ENCODE results near the gene SOBP.
"Not testable (repeated sequence)": the region's sequence is repeated elsewhere in the genome, so short reads cannot be mapped to it uniquely, and the experiment has no call there.

SOBP gene

DNA sequence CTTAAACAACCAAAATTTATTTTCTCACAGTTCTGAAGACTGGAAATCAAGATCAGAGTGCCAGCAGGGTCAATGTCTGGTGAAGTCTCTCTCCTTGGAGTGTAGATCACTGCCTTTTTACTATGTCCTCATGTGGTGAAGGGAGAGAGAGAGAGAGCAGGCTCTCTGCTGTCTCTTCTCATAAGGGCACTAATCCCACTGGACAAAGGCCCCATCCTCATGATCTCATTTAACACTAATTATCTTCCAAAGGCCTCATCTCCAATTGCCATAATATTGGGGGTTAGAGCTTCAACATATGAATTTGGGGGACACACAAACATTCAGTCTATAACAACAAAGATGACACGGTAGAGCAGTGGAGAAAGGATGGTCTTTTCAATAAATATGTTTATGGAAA lies 27.4 kb downstream of the SOBP start:
- Histone ChIP-seq H2AFZ (ENCODE audit: low read depth, low read length) (no peak overlapping the region), H3K14ac (ENCODE audit: low read length in 2 of 2) (no peak overlapping the region), H4K8ac (ENCODE audit: low read length) (no peak overlapping the region), H2BK15ac (ENCODE audit: low read depth, poor library complexity, severe bottlenecking) (no peak overlapping the region), H4K91ac (ENCODE audit: low read length) (no peak overlapping the region), H2BK120ac (ENCODE audit: low read depth, low read length) (no peak overlapping the region), H3K18ac (ENCODE audit: low read depth in 1 of 2, low read length in 2 of 2) (no peak overlapping the region), H3K23ac (ENCODE audit: low read length in 2 of 2) (no peak overlapping the region), H3K36me3 (ENCODE audit: control insufficient read depth in 1 of 2, insufficient read depth in 2 of 2, low read depth in 1 of 2, low read length in 2 of 2) (peaks cover 0 to 51% of the 10 kb centered on the region in 2 experiments), H3K27me3 (ENCODE audit: control insufficient read depth in 1 of 2, insufficient read depth in 1 of 2, low read length in 2 of 2) (no peaks in the 10 kb centered on the region), H3K9me3 (ENCODE audit: control insufficient read depth, low read length) (peaks cover 23% of the 10 kb centered on the region), H3K4ac (ENCODE audit: low read depth in 1 of 2, low read length in 2 of 2) (no peak overlapping the region), H2AK5ac (ENCODE audit: low read length, severe bottlenecking) (no peak overlapping the region), H3K27ac (ENCODE audit: low read length, poor library complexity, severe bottlenecking) (no peak overlapping the region), H3K9ac (ENCODE audit: low read length) (no peak overlapping the region), H2BK5ac (ENCODE audit: low read depth, low read length, poor library complexity, severe bottlenecking) (no peak overlapping the region), H2BK12ac (ENCODE audit: low read length in 2 of 2) (no peak overlapping the region), H3K4me3 (ENCODE audit: insufficient read depth in 1 of 2, low read depth in 1 of 2, low read length in 2 of 2) (no peak overlapping the region), H3K79me1 (replicated peaks; ENCODE audit: low read length, poor library complexity, severe bottlenecking) (no peaks in the 10 kb centered on the region), H3K4me1 (ENCODE audit: control insufficient read depth, insufficient read depth, low read depth, low read length) (no peaks in the 10 kb centered on the region), H3K4me2 (ENCODE audit: low read length, poor library complexity, severe bottlenecking) (no peak overlapping the region)
- WGBS, result no CpG with 5 or more reads among the region's 1 CpG
- DNase-seq, result no peak

DNA sequence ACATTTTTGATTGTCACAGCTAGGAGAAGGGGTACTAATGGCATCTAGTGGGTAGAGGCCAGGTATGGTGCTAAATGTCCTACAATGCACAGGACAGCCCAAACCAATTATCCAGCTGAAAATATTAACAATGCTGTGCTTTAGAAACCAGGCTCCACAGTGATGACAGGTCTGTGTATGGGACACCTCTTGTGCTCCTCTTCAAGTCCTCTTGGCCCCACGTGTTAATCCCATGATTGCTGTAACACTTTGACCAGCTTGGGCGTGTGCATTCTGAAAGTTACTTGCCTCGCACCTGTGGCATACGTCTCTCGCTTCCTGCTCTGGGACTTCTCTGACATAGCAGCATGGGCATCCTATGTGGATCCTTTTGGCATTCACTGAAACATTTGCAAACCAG lies 29.3 kb downstream of the SOBP start:
- H3K9me3 ChIP-seq (ENCODE audit: control insufficient read depth, low read length), result peaks cover 23% of the 10 kb centered on the region
- not testable (repeated sequence) for H3K23ac ChIP-seq (ENCODE audit: low read length in 2 of 2); DNase-seq; H3K18ac ChIP-seq (ENCODE audit: low read depth in 1 of 2, low read length in 2 of 2); H2AFZ ChIP-seq (ENCODE audit: low read depth, low read length); H2BK120ac ChIP-seq (ENCODE audit: low read depth, low read length); H3K27ac ChIP-seq (ENCODE audit: low read length, poor library complexity, severe bottlenecking); H2BK5ac ChIP-seq (ENCODE audit: low read depth, low read length, poor library complexity, severe bottlenecking); H3K9ac ChIP-seq (ENCODE audit: low read length); H4K8ac ChIP-seq (ENCODE audit: low read length); H3K27me3 ChIP-seq (ENCODE audit: control insufficient read depth in 1 of 2, insufficient read depth in 1 of 2, low read length in 2 of 2); H2AK5ac ChIP-seq (ENCODE audit: low read length, severe bottlenecking); H4K91ac ChIP-seq (ENCODE audit: low read length); H2BK15ac ChIP-seq (ENCODE audit: low read depth, poor library complexity, severe bottlenecking); H3K4ac ChIP-seq (ENCODE audit: low read depth in 1 of 2, low read length in 2 of 2); H3K4me3 ChIP-seq (ENCODE audit: insufficient read depth in 1 of 2, low read depth in 1 of 2, low read length in 2 of 2); H2BK12ac ChIP-seq (ENCODE audit: low read length in 2 of 2); H3K4me2 ChIP-seq (ENCODE audit: low read length, poor library complexity, severe bottlenecking); H3K4me1 ChIP-seq (ENCODE audit: control insufficient read depth, insufficient read depth, low read depth, low read length); H3K79me1 ChIP-seq (replicated peaks; ENCODE audit: low read length, poor library complexity, severe bottlenecking); H3K14ac ChIP-seq (ENCODE audit: low read length in 2 of 2)
- 91% methylated on average over 5 of the region's 5 CpGs for WGBS
- peaks cover 0 to 50% of the 10 kb centered on the region in 2 experiments for H3K36me3 ChIP-seq (ENCODE audit: control insufficient read depth in 1 of 2, insufficient read depth in 2 of 2, low read depth in 1 of 2, low read length in 2 of 2)

DNA sequence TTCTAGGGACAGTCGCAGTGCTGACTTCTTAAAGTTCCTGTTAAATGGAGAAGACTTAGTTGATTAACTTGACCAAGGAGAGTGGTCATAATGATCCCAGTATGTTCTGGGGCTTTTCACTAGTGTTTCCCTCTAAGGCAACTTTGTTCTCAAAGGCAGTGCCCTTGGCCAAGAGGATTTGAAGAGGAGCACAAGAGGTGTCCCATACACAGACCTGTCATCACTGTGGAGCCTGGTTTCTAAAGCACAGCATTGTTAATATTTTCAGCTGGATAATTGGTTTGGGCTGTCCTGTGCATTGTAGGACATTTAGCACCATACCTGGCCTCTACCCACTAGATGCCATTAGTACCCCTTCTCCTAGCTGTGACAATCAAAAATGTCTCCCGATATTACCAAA lies 30.8 kb downstream of the SOBP start:
- not testable (repeated sequence) for H3K9ac ChIP-seq (ENCODE audit: low read length); H3K27me3 ChIP-seq (ENCODE audit: control insufficient read depth in 1 of 2, insufficient read depth in 1 of 2, low read length in 2 of 2); H3K4me1 ChIP-seq (ENCODE audit: control insufficient read depth, insufficient read depth, low read depth, low read length); H2BK5ac ChIP-seq (ENCODE audit: low read depth, low read length, poor library complexity, severe bottlenecking); H2AFZ ChIP-seq (ENCODE audit: low read depth, low read length); H3K4ac ChIP-seq (ENCODE audit: low read depth in 1 of 2, low read length in 2 of 2); H4K91ac ChIP-seq (ENCODE audit: low read length); H2BK120ac ChIP-seq (ENCODE audit: low read depth, low read length); H2BK12ac ChIP-seq (ENCODE audit: low read length in 2 of 2); H3K23ac ChIP-seq (ENCODE audit: low read length in 2 of 2); H4K8ac ChIP-seq (ENCODE audit: low read length); H2AK5ac ChIP-seq (ENCODE audit: low read length, severe bottlenecking); H3K14ac ChIP-seq (ENCODE audit: low read length in 2 of 2); H3K79me1 ChIP-seq (replicated peaks; ENCODE audit: low read length, poor library complexity, severe bottlenecking); H3K9me3 ChIP-seq (ENCODE audit: control insufficient read depth, low read length); H3K4me2 ChIP-seq (ENCODE audit: low read length, poor library complexity, severe bottlenecking); H3K4me3 ChIP-seq (ENCODE audit: insufficient read depth in 1 of 2, low read depth in 1 of 2, low read length in 2 of 2); H3K27ac ChIP-seq (ENCODE audit: low read length, poor library complexity, severe bottlenecking); H2BK15ac ChIP-seq (ENCODE audit: low read depth, poor library complexity, severe bottlenecking); H3K18ac ChIP-seq (ENCODE audit: low read depth in 1 of 2, low read length in 2 of 2); DNase-seq
- peaks cover 0 to 47% of the 10 kb centered on the region in 2 experiments for H3K36me3 ChIP-seq (ENCODE audit: control insufficient read depth in 1 of 2, insufficient read depth in 2 of 2, low read depth in 1 of 2, low read length in 2 of 2)
- 0% methylated on average over 1 of the region's 2 CpGs for WGBS

DNA sequence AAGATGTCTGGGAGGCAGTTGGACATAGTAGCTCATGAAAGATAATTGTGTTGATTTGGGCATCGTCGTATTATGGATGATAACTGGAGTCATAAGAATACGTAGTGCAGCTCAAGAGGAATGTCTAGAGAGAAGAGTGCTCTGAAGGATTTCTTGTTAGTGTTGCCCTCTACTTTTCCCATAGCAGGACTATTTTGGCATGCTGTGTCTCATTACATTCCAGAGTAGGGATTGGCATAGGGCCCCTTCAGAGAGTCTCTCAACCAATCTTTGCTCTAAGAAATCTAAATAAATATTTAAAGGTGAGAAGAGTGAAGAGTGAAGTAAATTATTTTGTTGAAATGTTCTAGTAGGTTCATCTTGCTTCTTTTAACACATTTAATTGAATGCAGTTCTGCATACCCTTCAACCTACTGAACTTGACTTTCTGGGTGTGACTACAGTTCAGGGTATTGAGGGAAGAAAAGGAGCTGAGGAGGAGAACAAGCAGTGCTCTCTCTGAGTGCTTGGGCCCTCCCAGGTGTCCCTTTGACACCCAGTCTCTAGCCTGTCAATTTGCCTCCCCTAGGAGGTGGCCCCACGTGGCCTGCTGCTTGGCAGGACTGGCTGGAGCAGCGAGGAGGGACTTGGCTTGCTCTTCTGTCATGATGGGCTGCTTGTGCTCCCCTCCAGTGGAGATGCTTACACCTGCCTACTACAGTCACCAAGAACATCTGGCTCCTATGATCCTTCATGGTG lies 33.3 kb downstream of the SOBP start:
- H3K36me3 ChIP-seq (ENCODE audit: control insufficient read depth in 1 of 2, insufficient read depth in 2 of 2, low read depth in 1 of 2, low read length in 2 of 2), result peaks cover 0 to 47% of the 10 kb centered on the region in 2 experiments
- no peaks in the 10 kb centered on the region for H3K4me1 ChIP-seq (ENCODE audit: control insufficient read depth, insufficient read depth, low read depth, low read length)
- H3K4me3 ChIP-seq (ENCODE audit: insufficient read depth in 1 of 2, low read depth in 1 of 2, low read length in 2 of 2), result no peak overlapping the region
- H2BK5ac ChIP-seq (ENCODE audit: low read depth, low read length, poor library complexity, severe bottlenecking), result no peak overlapping the region
- H2AFZ ChIP-seq (ENCODE audit: low read depth, low read length), result no peak overlapping the region
- no peaks in the 10 kb centered on the region for H3K9me3 ChIP-seq (ENCODE audit: control insufficient read depth, low read length)
- H3K18ac ChIP-seq (ENCODE audit: low read depth in 1 of 2, low read length in 2 of 2), result no peak overlapping the region
- H3K23ac ChIP-seq (ENCODE audit: low read length in 2 of 2), result no peak overlapping the region
- no peak overlapping the region for H2BK15ac ChIP-seq (ENCODE audit: low read depth, poor library complexity, severe bottlenecking)
- no peak overlapping the region for H4K8ac ChIP-seq (ENCODE audit: low read length)
- H3K9ac ChIP-seq (ENCODE audit: low read length), result no peak overlapping the region
- H3K4me2 ChIP-seq (ENCODE audit: low read length, poor library complexity, severe bottlenecking), result no peak overlapping the region
- no peak overlapping the region for H2AK5ac ChIP-seq (ENCODE audit: low read length, severe bottlenecking)
- peak overlapping the region in 1 of 2 experiments; percentile 26 for H3K14ac ChIP-seq (ENCODE audit: low read length in 2 of 2)
- no peak overlapping the region for H4K91ac ChIP-seq (ENCODE audit: low read length)
- H3K27me3 ChIP-seq (ENCODE audit: control insufficient read depth in 1 of 2, insufficient read depth in 1 of 2, low read length in 2 of 2), result no peaks in the 10 kb centered on the region
- DNase-seq, result no peak
- H3K4ac ChIP-seq (ENCODE audit: low read depth in 1 of 2, low read length in 2 of 2), result no peak overlapping the region
- no peak overlapping the region for H2BK12ac ChIP-seq (ENCODE audit: low read length in 2 of 2)
- no peak overlapping the region for H3K27ac ChIP-seq (ENCODE audit: low read length, poor library complexity, severe bottlenecking)
- H3K79me1 ChIP-seq (replicated peaks; ENCODE audit: low read length, poor library complexity, severe bottlenecking), result no peaks in the 10 kb centered on the region
- no peak overlapping the region for H2BK120ac ChIP-seq (ENCODE audit: low read depth, low read length)
- 81% methylated on average over 5 of the region's 5 CpGs for WGBS
